DMS153 treated with DMSO at 0.1 percent for 48 hours (cell line): ENCODE data around the gene NLRP7.
"Not testable (repeated sequence)": the region's sequence is repeated elsewhere in the genome, so short reads cannot be mapped to it uniquely, and the experiment has no call there.

Experiments
- DNase-seq: peaks from one replicate; lab custom pipeline; 2025; ENCODE audit not compliant: unreplicated experiment; lab: John Stamatoyannopoulos, UW

The NLRP7 gene

GRCh38 chr19:54919646-54920563 is 27.4 kb downstream of the NLRP7 start:
- not testable (repeated sequence) for DNase-seq

- DNase-seq: no peak
Measured at GRCh38 chr19:54918499-54918898, 28.8 kb downstream of the NLRP7 start.

- no peak for DNase-seq
Measured at GRCh38 chr19:54916822-54917221, 30.5 kb downstream of the NLRP7 start.

- not testable (repeated sequence) for DNase-seq
Measured at GRCh38 chr19:54907899-54908298, 39.4 kb downstream of the NLRP7 start.

GRCh38 chr19:54906819-54907218 is 40.5 kb downstream of the NLRP7 start:
- DNase-seq: no peak

GRCh38 chr19:54905803-54906511 is 41.4 kb downstream of the NLRP7 start, which contains the start of gene NCR1:
NCR1 (plus strand) TSS chr19:54906148; CDS start chr19:54906188, 40 bp downstream.
- no peak for DNase-seq

GRCh38 chr19:54905421-54905802 is 41.9 kb downstream of the NLRP7 start:
- DNase-seq: no peak

- not testable (repeated sequence) for DNase-seq
Measured at GRCh38 chr19:54904261-54904660, 43.1 kb downstream of the NLRP7 start.

- no peak for DNase-seq
Measured at GRCh38 chr19:54903303-54903702, 44.0 kb downstream of the NLRP7 start.

- no peak for DNase-seq
Measured at GRCh38 chr19:54902061-54902460, 45.3 kb downstream of the NLRP7 start.

- not testable (repeated sequence) for DNase-seq
Measured at GRCh38 chr19:54901153-54901552, 46.2 kb downstream of the NLRP7 start.

- not testable (repeated sequence) for DNase-seq
Measured at GRCh38 chr19:54899646-54900045, 47.7 kb downstream of the NLRP7 start.

GRCh38 chr19:54898685-54899084 is 48.6 kb downstream of the NLRP7 start:
- DNase-seq: not testable (repeated sequence)

GRCh38 chr19:54896036-54896435 is 51.3 kb downstream of the NLRP7 start:
- DNase-seq: no peak

- DNase-seq: not testable (repeated sequence)
Measured at GRCh38 chr19:54894106-54894505, 53.2 kb downstream of the NLRP7 start.

GRCh38 chr19:54893406-54893805 is 53.9 kb downstream of the NLRP7 start:
- no peak for DNase-seq

- no peak for DNase-seq
Measured at GRCh38 chr19:54889566-54889965, 57.8 kb downstream of the NLRP7 start.

- no peak for DNase-seq
Measured at GRCh38 chr19:54888239-54888638, 59.1 kb downstream of the NLRP7 start.

GRCh38 chr19:54883228-54883627 is 64.1 kb downstream of the NLRP7 start:
- no peak for DNase-seq

- DNase-seq: no peak
Measured at GRCh38 chr19:54882758-54883157, 64.6 kb downstream of the NLRP7 start.

- DNase-seq: no peak
Measured at GRCh38 chr19:54881884-54882283, 65.4 kb downstream of the NLRP7 start.

GRCh38 chr19:54877471-54877870 is 69.9 kb downstream of the NLRP7 start:
- DNase-seq: no peak
